NCI-H146 treated with DMSO at 0.1 percent for 48 hours (cell line): ENCODE measurements around the gene SMIM23.

Experiments
- DNase-seq: peaks from one replicate; lab custom pipeline; 2025; ENCODE audit not compliant: unreplicated experiment; lab: John Stamatoyannopoulos, UW

SMIM23 gene

GRCh38 chr5:171785517-171785916 lies at the start of gene SMIM23:
Gene SMIM23 (plus strand): TSS chr5:171785817. CDS start chr5:171785872, 55 bp downstream.
- no peak for DNase-seq

- DNase-seq, result no peak
These were observed 48.4 kb upstream of the SMIM23 start for GRCh38 chr5:171736976-171737891.

GRCh38 chr5:171738501-171738900 lies 47.1 kb upstream of the SMIM23 start:
- DNase-seq, result no peak

DNA sequence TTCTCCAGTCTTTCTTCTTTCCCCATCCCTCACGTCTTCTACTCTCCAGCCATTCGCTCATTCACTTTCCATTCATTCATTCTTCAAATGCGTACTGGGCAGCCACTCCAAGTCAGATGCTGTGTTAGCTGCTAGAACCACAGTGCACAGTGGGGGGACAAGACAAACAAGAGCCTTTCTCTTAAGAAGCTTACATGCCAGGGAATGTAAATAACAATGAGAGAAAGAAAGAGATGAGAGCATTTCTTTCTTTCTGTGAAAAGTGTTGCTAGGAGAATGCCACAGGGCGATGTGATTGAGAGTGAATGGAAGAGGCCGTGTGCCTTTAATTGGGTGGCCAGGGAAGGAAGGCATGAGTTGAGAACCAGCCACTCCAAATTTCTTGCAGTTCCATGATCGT lies 46.3 kb upstream of the SMIM23 start:
- DNase-seq, result no peak

DNA sequence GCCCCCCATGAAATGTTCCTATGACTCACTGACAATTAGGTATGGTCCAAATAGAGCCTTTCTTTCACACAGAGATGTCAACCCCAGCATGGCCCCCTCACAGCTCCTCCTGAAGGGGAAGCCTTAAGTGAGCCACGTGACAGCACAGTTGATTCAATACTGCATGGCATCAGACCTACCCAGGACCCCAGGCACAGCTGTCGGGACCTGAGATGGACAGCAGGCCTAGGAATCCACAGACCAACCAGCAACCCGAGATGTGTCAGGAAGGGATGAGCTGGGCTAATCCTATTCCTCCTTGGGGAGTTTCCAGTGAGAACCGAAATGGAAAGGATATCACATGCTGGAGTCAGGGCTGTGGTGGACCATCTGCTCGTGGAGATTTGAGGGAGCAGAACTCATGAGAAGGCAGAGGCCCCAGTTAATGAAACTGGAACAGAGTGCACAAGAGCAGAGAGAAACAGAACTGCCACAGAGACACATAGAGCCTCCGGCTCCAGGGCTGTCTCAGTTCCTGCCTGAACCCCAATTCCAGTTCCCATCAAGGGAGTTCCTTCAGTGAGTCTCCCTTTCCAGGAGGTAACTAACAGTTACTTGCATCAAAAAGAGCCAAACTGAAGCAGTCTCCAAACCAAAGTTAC lies 42.1 kb upstream of the SMIM23 start:
- DNase-seq, result no peak

GRCh38 chr5:171744264-171744663 lies 41.4 kb upstream of the SMIM23 start:
- DNase-seq, result no peak

DNA sequence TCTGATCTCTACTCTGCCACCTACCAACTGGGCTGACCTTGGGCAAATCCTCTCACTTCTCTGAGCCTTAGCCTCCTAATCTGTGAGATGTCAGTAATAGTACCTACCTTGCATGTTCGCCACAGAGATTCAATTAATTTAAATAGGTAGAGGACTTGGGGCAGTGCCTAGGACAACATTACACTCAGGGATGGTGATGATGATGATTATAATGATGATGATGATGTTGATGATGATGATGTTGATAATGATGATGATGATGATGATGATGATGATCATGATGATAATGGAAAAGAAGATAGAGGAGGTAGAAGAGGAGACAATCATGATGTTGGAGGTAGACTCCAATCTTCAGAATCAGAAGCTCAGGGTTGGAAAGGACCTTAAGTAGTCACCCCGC lies 40.7 kb upstream of the SMIM23 start:
- DNase-seq, result no peak

GRCh38 chr5:171745602-171746001 lies 40.0 kb upstream of the SMIM23 start:
- no peak for DNase-seq

- no peak for DNase-seq
These were observed 38.4 kb upstream of the SMIM23 start for GRCh38 chr5:171747061-171747859.

- DNase-seq, result no peak
These were observed 36.9 kb upstream of the SMIM23 start for GRCh38 chr5:171748720-171749119.

DNA sequence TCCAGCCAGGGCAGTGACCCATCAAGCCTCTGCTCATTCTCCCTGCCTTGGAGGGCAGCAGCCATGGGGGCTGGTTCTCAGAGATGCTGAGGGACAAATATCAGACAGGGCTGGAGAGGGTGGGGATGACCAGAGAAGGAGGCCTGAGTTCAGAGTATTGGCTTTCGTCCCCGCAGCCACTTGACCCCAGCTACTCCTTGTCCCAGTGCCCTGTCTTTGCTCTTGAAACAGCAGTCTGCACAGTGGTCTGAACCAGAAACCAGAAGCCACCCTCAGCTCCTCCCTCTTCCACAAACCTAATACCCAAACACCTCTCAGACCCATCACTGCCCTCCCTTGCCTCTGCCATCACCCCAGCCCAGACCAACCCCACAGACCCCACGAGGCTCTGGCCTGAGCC lies 36.3 kb upstream of the SMIM23 start:
- no peak for DNase-seq

DNA sequence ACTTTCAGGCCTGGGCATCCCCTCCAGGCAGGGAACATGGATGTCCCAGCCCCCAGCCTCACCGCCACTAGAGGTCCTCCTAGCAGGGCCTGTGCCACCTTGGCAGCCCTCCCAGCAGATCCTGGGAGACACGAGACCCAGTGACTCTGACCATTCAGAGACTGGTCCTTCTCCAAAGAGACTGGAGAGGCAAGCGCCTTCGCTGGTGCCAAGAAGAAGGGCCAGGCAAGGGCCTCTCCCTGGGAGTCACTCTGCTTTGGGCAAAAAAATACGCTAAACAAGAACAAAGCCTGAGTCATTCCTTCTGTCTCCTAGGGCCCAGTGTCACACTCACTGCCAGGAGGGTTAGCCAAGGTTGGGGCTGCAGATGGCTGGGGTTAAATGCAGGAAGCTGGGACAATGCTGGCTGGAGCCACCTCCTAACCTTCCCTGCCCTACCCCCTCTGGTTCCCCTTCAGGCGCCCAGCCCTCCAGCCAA lies 35.3 kb upstream of the SMIM23 start:
- no peak for DNase-seq

DNA sequence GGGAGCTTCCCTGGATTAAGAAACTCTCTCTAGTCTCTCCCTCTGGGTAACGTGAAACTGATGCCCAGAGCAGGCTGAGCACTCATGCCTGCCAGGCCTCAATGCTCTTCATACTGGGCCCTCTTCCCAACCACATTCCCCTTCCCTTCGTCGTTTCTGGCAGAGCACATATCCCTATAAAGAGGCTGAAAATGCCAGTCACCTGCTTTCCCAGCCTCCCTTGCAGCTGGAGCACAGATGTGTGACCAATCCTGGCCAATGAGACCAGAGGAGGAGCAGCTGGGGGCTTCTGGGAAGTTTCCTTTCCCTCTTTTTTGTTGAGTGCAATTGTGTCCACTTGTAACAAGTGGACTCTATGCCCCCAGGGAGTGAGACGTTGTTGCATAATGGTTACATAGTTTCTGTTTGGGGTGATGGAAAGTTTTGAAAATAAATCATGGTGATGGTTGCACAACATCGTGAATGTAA lies 30.2 kb upstream of the SMIM23 start:
- no peak for DNase-seq

DNA sequence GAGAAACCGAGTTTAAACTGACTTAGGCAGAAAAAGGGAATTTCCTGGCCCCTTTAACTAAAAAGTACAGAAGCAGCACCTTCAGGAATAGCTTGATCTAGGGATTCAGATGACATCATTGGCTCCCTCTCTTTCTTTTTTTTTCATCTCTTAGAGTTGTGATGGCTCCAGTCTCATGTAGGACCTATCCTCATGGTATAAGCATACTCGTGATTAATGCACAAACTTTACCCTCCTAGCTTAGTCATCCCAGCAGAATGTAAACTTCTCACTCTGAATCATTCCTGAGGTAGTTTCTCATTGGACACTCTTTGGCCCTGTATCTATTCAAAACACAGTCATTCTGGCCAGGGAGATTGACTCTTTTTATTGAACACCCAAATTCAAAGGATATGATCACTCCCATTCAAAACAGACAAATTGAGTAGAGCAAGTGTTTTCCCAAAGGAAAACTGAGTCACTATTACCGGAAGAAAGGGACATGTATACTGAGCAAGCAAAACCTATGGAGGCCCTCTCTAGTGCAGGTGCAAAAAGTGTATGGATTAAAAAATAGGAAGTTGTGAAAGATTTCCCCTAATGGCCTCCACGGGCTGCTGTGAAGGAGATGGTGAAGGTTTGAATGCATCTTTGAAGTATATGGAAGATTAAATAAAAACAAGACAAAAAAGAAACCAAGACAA lies 27.6 kb upstream of the SMIM23 start:
- DNase-seq, result no peak

DNA sequence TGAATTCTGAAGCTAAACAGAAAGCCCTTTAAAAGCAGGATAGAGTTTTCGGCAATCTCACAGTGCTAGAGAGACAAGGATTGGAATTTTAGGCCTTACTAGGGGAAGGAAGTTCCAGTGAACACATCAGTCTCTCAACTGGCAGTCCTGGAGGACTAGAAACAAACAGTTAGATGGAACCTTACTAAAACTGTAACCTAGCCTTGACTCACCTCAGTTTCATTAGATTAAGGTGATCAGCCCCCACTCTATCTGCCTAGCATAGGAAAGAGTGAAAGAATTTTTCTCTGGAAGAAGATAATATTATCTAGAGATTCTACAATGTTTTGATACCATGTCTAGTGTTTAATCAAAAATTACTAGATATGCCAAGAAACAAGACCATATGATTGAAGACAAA lies 25.8 kb upstream of the SMIM23 start:
- DNase-seq, result no peak

- no peak for DNase-seq
These were observed 23.5 kb upstream of the SMIM23 start for GRCh38 chr5:171762021-171762608.

DNA sequence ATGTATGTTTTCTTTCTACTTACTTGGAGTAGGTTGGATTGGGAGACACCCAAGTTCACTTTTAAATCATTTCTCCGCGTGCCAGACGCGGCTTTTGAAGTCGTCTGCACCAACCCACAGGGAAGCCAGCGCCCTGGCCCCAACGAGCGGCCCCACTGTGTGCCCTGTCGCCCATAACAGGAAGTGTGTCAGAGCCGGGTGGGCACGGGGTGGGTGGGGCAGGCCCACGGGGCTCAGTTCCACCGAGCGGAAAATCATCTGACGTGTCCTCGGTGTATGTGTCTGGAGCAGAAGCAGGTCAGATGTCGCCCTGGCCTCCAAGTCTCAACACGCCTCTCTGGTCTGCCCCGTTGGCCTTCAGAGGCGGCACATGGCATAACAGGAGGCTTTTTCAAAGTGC lies 22.7 kb upstream of the SMIM23 start:
- no peak for DNase-seq

DNA sequence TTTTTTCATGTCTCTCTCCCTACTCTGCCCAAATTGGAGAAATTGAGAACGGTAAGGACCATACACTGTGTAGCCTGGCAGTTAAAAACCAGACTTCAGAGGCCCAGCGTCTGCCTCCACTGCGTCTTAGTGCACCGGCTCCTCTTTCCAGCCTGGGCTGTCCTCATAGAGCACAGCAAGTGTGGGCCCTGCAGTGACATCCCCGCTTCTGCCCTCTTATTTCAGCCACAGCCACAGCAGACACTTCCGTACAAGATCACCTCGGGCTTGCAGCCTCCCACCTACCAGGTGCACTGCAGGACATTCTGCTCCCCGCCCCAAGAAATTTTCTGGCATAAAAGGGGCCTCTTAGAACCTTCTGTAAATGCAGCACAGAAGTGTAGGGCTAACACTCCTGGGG lies 21.4 kb upstream of the SMIM23 start:
- no peak for DNase-seq

GRCh38 chr5:171766875-171767274 lies 18.7 kb upstream of the SMIM23 start:
- DNase-seq, result no peak

DNA sequence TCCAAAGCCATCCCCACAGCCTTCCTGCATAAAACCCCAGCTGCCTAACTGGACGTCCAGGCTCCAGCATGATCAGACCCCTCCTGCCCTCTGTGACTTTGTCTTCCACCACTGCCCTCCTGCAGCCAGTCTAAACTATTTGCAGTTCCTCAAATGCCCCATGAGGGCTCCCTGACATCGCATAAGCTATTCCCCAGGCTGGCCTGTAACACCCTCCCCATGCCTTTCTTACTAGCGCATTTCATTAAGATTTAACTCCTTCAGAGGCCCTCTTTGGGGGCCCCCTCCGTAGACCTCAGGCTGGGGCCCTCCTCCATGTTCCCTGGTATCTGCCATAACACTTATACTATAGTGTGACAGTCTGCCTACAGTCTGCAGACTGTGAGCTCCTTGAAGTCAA lies 15.5 kb upstream of the SMIM23 start:
- no peak for DNase-seq
